ENCODE results near the gene CHN2. TPM values are rescaled to one million over a fixed set of nuclear protein-coding genes. Genes with fewer than 3 reads are reported as not detected.

The CHN2 gene
- polyA plus RNA-seq, 1 of the 3 experiments (the other 2 are of a cell fraction) = 0.02 TPM

DNA sequence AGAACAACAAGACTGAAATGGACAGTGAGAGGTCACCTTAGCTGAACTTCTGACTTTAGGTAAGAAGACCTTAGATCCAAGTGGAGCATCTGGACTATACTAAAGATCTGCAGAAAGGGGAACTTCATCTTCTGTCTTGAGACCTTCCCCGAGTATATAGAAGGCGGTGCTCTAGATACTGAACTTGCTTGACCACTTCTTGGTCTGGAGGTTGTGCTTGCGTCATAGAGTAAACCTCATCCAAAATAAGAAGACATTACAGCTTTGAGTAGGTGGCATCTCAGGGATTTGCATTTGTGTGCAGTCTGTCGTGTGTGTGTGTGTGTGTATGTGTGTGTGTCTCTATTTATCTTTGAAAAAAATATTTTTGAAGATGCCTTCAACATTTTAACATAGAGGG is 157.5 kb downstream of the CHN2 start:
- Histone ChIP-seq H3F3A (replicated peaks; ENCODE audit: insufficient read depth) (no peaks in the 10 kb centered on the region), H3K4me3 (ENCODE audit: low read depth in 2 of 2, low read length in 1 of 2) (no peak overlapping the region), H3K9ac (no peak overlapping the region), H3K36me3 (replicated peaks in 1 of 2; ENCODE audit: control insufficient read depth in 1 of 2, insufficient read depth in 2 of 2, low read length in 1 of 2) (no peaks in the 10 kb centered on the region), H3K9me2 (no peaks in the 10 kb centered on the region), H3K4me1 (ENCODE audit: control insufficient read depth in 1 of 2, insufficient read depth in 2 of 2, low read depth in 1 of 2, low read length in 1 of 2) (0 out of 4 replicates have a peak, but pooled peaks cover 0 to 4% of the 10 kb centered on the region in 2 experiments), H3K27ac (ENCODE audit: low read depth in 2 of 2, low read length in 1 of 2) (no peak overlapping the region), H3K27me3 (ENCODE audit: insufficient read depth) (no peaks in the 10 kb centered on the region), H2AFZ (ENCODE audit: low read depth) (no peak overlapping the region), H3K9me3 (no peaks in the 10 kb centered on the region), H4K20me1 (ENCODE audit: insufficient read depth) (no peaks in the 10 kb centered on the region), H3K4me2 (no peak overlapping the region), H3K79me2 (ENCODE audit: insufficient read depth) (no peaks in the 10 kb centered on the region)
- DNase-seq = no peak
- POLR2A ChIA-PET = no interaction called here
- TF ChIP-seq RAD21 (IDR thresholded peaks at IDR 0.05; ENCODE audit: low read length) (no peak), RXRA (IDR thresholded peaks at IDR 0.05; ENCODE audit: borderline replicate concordance, low read depth) (no peak), NFIC (IDR thresholded peaks at IDR 0.05; ENCODE audit: borderline replicate concordance) (no peak), RCOR1 (IDR thresholded peaks at IDR 0.05; ENCODE audit: low read length) (no peak), JUND (IDR thresholded peaks at IDR 0.05) (no peak), TCF12 (IDR thresholded peaks at IDR 0.05) (no peak), NRF1 (IDR thresholded peaks at IDR 0.05; ENCODE audit: low read depth, low read length) (no peak), GABPA (IDR thresholded peaks at IDR 0.05; ENCODE audit: low read depth) (no peak), FOXM1 (IDR thresholded peaks at IDR 0.05; ENCODE audit: low read depth) (no peak), POLR2AphosphoS5 (IDR thresholded peaks at IDR 0.05; ENCODE audit: low read depth, low read length) (no peak), TEAD4 (IDR thresholded peaks at IDR 0.05; ENCODE audit: borderline replicate concordance, insufficient read depth) (no peak), GATA2 (CRISPR knock-in tag; IDR thresholded peaks at IDR 0.05) (no peak), SIN3A (IDR thresholded peaks at IDR 0.05; ENCODE audit: borderline replicate concordance, low read depth, low read length) (no peak), FOXJ3 (CRISPR knock-in tag; IDR thresholded peaks at IDR 0.05) (no peak)
- TF ChIP-seq, protein P1, sequence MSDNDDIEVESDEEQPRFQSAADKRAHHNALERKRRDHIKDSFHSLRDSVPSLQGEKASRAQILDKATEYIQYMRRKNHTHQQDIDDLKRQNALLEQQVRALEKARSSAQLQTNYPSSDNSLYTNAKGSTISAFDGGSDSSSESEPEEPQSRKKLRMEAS (IDR thresholded peaks at IDR 0.05; ENCODE audit: low read depth) = no peak
- TF ChIP-seq, protein P2, sequence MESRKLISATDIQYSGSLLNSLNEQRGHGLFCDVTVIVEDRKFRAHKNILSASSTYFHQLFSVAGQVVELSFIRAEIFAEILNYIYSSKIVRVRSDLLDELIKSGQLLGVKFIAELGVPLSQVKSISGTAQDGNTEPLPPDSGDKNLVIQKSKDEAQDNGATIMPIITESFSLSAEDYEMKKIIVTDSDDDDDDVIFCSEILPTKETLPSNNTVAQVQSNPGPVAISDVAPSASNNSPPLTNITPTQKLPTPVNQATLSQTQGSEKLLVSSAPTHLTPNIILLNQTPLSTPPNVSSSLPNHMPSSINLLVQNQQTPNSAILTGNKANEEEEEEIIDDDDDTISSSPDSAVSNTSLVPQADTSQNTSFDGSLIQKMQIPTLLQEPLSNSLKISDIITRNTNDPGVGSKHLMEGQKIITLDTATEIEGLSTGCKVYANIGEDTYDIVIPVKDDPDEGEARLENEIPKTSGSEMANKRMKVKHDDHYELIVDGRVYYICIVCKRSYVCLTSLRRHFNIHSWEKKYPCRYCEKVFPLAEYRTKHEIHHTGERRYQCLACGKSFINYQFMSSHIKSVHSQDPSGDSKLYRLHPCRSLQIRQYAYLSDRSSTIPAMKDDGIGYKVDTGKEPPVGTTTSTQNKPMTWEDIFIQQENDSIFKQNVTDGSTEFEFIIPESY (IDR thresholded peaks at IDR 0.05; ENCODE audit: borderline replicate concordance, low read depth) = no peak
- TF ChIP-seq, protein P3, sequence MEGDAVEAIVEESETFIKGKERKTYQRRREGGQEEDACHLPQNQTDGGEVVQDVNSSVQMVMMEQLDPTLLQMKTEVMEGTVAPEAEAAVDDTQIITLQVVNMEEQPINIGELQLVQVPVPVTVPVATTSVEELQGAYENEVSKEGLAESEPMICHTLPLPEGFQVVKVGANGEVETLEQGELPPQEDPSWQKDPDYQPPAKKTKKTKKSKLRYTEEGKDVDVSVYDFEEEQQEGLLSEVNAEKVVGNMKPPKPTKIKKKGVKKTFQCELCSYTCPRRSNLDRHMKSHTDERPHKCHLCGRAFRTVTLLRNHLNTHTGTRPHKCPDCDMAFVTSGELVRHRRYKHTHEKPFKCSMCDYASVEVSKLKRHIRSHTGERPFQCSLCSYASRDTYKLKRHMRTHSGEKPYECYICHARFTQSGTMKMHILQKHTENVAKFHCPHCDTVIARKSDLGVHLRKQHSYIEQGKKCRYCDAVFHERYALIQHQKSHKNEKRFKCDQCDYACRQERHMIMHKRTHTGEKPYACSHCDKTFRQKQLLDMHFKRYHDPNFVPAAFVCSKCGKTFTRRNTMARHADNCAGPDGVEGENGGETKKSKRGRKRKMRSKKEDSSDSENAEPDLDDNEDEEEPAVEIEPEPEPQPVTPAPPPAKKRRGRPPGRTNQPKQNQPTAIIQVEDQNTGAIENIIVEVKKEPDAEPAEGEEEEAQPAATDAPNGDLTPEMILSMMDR (IDR thresholded peaks at IDR 0.05) = no peak
- TF ChIP-seq, protein P4, sequence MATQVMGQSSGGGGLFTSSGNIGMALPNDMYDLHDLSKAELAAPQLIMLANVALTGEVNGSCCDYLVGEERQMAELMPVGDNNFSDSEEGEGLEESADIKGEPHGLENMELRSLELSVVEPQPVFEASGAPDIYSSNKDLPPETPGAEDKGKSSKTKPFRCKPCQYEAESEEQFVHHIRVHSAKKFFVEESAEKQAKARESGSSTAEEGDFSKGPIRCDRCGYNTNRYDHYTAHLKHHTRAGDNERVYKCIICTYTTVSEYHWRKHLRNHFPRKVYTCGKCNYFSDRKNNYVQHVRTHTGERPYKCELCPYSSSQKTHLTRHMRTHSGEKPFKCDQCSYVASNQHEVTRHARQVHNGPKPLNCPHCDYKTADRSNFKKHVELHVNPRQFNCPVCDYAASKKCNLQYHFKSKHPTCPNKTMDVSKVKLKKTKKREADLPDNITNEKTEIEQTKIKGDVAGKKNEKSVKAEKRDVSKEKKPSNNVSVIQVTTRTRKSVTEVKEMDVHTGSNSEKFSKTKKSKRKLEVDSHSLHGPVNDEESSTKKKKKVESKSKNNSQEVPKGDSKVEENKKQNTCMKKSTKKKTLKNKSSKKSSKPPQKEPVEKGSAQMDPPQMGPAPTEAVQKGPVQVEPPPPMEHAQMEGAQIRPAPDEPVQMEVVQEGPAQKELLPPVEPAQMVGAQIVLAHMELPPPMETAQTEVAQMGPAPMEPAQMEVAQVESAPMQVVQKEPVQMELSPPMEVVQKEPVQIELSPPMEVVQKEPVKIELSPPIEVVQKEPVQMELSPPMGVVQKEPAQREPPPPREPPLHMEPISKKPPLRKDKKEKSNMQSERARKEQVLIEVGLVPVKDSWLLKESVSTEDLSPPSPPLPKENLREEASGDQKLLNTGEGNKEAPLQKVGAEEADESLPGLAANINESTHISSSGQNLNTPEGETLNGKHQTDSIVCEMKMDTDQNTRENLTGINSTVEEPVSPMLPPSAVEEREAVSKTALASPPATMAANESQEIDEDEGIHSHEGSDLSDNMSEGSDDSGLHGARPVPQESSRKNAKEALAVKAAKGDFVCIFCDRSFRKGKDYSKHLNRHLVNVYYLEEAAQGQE (IDR thresholded peaks at IDR 0.05; ENCODE audit: low read depth, low read length) = no peak
- WGBS (ENCODE audit: low lambda C conversion rate) = 58% methylated on average over 4 of the region's 4 CpGs
- CTCF ChIA-PET = interaction anchor here (0.9 to 2.7 kb wide), 6 partner anchors 9 to 430 kb away, joined by 3 to 17 read pairs (median 4); no protein-coding TSS in a partner anchor
